ENCODE measurements around the gene AP1G2.

DNA sequence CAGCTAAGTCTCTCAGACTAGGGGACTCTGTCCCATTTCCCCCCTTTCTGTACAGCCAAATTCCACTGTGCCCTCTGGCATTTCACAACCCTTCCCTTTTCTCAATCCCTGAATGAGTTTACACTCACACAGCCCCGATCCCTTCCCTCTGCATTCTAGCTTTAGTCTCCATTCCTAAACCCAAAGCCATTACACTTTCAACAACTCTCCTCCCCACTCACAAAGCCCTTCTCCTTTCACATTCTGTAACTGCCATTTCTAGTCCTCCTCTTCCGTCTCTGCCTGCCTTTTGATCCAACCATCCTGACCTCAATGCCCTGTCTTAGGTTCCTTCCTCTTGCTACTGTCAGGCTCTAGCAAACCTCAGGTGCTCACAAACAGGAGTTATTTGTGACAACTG is 19.7 kb downstream of the AP1G2 start:
- TF ChIP-seq, protein P1, sequence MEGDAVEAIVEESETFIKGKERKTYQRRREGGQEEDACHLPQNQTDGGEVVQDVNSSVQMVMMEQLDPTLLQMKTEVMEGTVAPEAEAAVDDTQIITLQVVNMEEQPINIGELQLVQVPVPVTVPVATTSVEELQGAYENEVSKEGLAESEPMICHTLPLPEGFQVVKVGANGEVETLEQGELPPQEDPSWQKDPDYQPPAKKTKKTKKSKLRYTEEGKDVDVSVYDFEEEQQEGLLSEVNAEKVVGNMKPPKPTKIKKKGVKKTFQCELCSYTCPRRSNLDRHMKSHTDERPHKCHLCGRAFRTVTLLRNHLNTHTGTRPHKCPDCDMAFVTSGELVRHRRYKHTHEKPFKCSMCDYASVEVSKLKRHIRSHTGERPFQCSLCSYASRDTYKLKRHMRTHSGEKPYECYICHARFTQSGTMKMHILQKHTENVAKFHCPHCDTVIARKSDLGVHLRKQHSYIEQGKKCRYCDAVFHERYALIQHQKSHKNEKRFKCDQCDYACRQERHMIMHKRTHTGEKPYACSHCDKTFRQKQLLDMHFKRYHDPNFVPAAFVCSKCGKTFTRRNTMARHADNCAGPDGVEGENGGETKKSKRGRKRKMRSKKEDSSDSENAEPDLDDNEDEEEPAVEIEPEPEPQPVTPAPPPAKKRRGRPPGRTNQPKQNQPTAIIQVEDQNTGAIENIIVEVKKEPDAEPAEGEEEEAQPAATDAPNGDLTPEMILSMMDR (conservative IDR thresholded peaks at IDR 0.05; ENCODE audit: low read depth, low read length): no peak
- TF ChIP-seq EZH2 (IDR thresholded peaks at IDR 0.05; ENCODE audit: low read length, unreplicated experiment): no peak

All from PC-3 (cell line).